NCI-H2171 (cell line): ENCODE measurements around the gene CTNNA1.
"Not testable (repeated sequence)": the region's sequence is repeated elsewhere in the genome, so short reads cannot be mapped to it uniquely, and the experiment has no call there.

Source experiments
- DNase-seq: peaks from one replicate; lab custom pipeline; 2025; lab: John Stamatoyannopoulos, UW

Gene CTNNA1

GRCh38 chr5:138724470-138725146, 28.6 kb upstream of the CTNNA1 start:
- DNase-seq = no peak

GRCh38 chr5:138725153-138725817, 27.9 kb upstream of the CTNNA1 start:
- DNase-seq = peak; percentile 70

DNA sequence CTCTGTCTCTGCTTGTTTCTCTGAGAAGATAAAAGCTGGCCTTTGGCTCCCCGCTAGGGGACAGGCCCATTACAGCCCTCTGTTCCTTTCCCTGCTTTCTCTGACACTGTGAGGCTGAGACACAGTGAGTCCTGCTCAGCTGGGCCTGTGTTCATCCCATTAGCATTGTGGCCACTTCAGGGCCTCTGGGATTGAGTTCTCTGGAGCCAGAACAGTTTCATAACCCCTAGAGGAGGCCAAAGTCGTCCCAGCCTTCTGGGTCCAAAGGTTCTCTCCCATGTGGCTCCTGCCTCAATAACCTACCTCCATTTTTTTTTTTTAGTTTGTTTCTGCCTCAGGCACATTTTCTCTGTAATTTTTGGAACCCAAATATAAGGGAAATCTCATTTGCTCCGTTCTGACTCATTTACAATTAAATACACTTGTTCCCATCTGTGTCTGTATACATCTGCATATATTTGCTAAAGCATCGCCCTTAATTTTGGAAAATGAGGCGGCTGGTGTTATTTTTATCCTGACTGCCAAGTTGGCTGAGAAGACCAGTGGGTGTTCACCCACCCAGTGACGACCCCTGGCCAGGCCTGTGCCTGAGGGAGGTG, 27.3 kb upstream of the CTNNA1 start:
- DNase-seq = no peak

DNA sequence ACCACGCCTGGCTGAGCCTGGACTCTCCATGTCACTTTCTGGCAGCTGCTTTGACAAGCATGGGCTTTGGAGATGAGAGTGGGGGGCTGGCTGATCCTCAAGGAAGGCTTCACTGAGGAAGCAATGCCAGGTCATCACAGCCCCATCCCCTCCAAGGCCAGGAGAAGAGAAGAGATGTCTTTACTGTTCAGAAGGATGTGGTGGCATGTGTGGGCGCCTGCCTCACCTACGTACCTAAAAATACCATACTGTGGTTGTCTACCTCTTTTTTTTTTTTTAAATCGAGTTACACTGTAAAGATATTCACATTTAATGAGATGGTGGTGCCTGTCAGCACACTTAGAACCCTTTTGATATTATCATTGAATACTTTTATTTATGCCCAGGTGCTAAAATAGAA, 26.4 kb upstream of the CTNNA1 start:
- DNase-seq = no peak

GRCh38 chr5:138730496-138730895, 22.7 kb upstream of the CTNNA1 start:
- DNase-seq = not testable (repeated sequence)

GRCh38 chr5:138732466-138732865, 20.8 kb upstream of the CTNNA1 start:
- no peak for DNase-seq

DNA sequence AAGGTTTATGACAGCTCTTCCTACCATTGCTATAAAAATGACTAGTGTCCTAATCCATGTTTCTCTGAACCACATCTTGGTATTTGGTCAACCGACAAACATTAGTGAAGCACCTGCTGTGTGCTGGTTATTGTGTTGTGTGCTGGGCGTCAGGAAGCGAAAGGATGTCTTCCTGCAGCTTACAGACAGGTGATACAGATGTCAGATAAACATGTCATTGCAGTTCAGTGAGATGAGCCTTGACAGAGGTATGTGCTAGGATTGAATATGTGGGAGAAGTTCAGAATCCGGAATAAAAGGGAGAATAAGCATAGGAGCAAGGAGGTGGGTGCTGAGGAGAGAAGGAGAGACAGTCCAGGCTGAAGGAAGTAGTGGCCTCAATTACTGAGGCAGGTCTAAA, 20.3 kb upstream of the CTNNA1 start:
- DNase-seq = no peak

- no peak for DNase-seq
Measured at GRCh38 chr5:138733509-138733908, 19.7 kb upstream of the CTNNA1 start.

- no peak for DNase-seq
Measured at GRCh38 chr5:138736293-138736692, 16.9 kb upstream of the CTNNA1 start.

DNA sequence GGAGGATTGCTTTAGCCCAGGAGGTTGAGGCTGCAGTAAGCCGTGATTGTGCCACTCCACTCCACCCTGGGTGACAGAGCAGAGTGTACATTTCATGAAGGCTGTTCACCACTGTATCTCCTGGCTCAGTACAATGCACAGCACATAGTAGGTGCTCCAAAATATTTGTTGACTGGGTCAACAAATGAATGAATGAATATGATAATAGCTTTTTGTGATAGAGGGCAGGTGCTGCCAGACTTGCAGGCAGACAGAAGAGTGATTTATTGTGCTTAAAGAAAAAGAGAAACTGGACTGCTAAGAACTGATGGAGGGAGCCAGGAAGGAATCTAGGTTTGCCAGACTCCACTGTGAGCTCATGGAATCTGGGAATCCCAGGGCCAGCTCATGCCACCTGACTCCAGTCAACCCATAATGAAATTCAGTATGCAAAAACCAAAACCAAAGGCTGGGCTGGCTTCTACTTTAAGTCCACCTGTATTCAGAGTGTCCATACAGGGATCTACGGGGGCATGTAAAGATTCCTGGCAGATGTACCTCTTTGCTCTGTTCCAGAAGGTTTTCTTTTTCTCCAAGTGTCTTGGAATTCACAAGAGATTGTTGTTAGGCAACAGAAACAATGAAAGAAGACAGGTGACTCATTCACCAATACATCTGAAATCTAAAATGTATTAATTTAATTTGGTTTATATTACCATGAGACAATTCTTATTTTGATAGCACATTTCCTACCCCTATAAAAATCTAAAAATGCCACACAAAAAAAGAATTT, 15.5 kb upstream of the CTNNA1 start:
- DNase-seq = no peak

DNA sequence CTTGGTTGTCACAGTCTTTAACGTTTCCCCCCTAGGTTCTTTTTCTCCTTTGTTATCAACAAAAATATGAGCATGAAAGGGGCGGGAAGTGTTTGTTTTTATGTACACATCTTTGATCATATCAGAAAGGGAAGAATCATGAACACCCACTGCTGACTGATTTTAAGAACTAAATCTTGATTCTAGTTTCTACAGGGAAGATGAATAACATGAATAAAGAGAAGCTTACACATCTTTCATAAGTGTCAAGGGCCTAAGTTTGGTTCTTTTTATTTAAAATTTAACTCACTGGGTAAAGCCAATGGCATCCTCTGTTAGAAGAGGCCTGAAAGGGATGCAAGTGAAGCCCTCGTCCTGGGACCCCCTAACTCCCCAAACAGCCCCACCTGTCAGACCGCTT, 14.8 kb upstream of the CTNNA1 start:
- DNase-seq = no peak

DNA sequence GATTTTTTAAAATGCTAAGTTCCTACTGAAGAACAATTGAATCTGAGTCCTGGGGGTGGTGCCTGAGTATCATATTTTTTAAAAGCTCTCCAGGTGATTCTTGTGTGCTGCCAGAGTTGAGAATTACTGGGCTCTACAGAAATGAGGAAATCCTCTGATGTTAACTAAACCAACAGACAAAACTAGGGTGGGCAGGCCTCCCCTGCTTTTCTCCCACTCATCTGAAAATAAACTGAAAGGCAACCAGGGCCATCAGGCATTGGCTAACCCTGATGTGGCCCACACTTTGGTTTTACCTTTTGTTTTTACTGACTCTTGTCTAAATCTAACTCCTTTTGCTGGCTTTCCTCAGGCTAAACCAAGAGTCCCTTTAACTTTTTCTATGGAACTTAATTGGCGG, 13.3 kb upstream of the CTNNA1 start:
- DNase-seq = no peak

GRCh38 chr5:138743484-138743883, 9.7 kb upstream of the CTNNA1 start:
- no peak for DNase-seq

DNA sequence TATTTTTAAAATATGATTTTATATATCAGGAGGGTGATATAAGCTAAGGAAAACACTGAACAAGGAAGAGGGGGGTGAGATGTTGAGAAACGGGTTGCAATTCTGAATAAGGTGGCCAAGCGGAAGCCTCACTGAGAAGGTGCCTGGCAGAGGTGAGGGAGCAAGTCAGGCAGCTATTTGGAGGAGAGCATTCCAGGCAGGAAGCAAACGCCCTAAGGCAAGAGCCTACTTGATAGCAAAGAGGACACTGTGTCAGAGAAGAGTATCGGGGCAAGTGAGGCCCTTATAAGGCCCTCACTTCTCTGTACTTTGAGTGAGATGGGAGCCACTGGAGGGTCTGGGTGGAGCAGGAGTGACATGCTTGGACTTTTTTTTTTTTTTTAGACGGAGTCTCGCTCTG, 8.0 kb upstream of the CTNNA1 start:
- no peak for DNase-seq

DNA sequence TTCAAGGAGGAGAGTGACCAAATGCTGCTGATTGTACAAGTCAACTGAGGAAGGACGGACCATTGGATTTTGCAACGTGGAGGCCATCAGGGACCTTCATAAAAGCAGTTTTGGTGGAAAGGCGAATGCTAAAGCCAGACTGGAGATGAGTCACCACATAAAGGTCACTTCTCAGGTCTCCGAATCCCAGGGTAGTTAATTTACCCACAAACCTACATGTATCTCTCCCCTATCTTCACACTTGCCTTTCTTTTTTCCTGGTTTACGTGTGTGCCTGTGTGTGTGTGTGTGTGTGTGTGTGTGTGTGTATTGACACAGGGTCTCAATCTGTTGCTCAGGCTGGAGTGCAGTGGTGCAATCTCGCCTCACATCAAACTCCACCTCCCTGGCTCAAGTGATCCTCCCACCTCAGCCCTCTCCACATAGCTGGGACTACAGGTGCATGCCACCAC, 4.6 kb upstream of the CTNNA1 start:
- no peak for DNase-seq

- DNase-seq = not testable (repeated sequence)
Measured at GRCh38 chr5:138751344-138751743, 1.9 kb upstream of the CTNNA1 start.

DNA sequence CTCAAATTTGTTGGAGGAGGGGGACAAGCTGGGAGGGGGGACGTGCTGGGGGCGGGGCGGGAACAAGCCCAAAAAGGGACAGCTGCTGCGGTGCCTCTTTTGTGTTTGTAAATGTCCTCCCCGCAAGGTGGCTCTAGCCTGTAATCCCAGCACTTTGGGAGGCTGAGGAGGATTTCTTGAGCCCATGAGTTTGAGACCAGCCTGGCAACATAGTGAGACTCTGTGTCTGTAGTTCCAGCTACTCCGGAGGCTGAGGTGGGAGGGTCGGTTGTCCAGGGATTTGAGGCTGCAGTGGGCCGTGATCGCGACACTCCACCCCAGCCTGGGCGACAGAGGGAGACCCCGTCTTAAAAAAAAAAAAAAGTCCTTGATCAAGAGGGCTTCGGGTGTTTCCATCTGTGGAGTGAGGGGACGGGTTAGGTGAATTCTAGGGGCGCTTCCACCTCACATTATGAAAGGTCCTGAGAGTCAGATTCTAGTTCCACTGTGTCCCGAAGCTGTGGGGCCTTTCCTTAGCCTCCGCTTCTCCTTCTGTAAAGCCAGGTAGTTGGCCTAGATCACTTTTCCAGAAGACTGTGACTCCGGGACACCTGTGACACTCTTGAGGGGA, 779 bp upstream of the CTNNA1 start:
- DNase-seq = no peak

DNA sequence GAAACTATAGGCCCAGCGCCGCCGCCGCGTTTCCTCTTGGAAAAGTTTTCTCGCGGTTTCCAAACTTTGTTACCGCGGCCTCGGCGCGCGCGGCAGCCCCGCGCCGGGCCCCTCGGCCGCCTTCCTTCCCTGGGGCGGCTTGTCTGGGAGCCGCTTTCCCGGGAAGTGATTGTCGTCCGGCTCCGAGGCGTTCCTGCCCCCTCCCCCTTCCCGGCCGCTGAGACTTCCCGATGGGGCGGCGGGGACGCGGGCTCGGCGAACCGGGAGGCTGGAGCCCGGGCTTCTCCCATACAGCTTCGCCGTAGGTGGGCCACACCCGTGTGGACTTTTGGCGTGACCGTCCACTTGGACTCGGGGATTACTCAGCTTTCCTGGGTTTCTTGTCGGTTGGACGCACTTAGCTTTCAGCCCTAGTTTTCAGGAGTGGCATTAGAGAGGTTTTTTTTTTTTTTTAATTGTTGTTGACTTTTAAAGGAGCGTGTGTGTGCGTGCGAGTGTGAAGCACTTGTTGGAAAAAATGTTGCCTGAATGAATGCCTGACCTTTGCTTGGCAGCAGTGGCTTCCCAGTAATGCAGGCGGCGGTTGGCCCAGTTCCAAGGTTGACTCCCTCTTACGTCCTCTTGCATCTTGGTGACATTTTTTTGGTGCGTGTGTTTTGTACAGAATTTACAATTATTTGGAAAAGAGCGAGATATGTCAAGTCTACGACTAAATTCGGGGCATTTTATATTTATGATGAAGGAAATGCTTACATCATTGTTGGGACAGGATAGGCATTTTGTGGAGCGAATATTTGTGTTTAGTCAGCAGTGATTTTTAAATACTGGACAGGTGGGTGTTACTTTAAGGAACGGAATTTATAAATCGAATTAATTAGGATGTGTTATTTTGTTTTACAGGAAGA, 821 bp downstream of the CTNNA1 start:
- DNase-seq = no peak

DNA sequence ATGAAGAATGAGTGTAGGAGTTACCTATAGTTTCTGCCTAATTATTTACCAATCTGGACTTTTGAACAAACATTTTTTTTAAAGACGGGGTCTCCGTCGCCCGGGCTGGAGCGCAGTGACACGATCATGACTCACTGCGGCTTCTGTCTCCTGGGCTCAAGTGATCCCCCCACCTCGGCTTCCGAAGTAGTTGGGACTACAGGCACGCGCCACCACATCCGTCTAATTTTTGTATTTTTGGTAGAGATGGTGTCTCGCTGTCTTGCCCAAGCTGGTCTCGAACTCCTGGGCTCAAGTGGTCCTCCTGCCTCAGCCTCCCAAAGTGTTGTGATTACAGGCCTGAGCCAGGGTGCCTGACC, 1.5 kb downstream of the CTNNA1 start:
- DNase-seq = no peak

GRCh38 chr5:138755084-138755748, 2.0 kb downstream of the CTNNA1 start:
- DNase-seq = no peak
